Mesendoderm (in vitro differentiated cells): ENCODE data around the gene FARP2.
"Not testable (repeated sequence)": the region's sequence is repeated elsewhere in the genome, so short reads cannot be mapped to it uniquely, and the experiment has no call there.

Source experiments
- DNase-seq: peaks from one replicate; pipeline ENCODE4 v3.0.0; 2013
- H2AK5ac ChIP-seq: 2 replicates; pipeline ENCODE4 v1.6.1; 2013; ENCODE audit warnings: low read length, inconsistent platforms
- H2BK120ac ChIP-seq: 2 replicates; pipeline ENCODE4 v1.6.1; 2013; ENCODE audit warnings: low read depth, mild to moderate bottlenecking, low read length, moderate library complexity, mixed read lengths
- H2BK15ac ChIP-seq: replicated peaks from 2 replicates; pipeline ENCODE4 v1.6.1; 2013; ENCODE audit warnings: low read depth, mild to moderate bottlenecking, moderate library complexity
- H2BK5ac ChIP-seq: 2 replicates; pipeline ENCODE4 v1.6.1; 2013; ENCODE audit warnings: low read length, inconsistent platforms
- H3K18ac ChIP-seq: 2 replicates; pipeline ENCODE4 v1.6.1; 2013; ENCODE audit warnings: mild to moderate bottlenecking, low read length, mixed read lengths
- H3K23ac ChIP-seq: one replicate; pipeline ENCODE4 v1.6.1; 2013; ENCODE audit warnings: low read length
- H3K27ac ChIP-seq: 2 replicates; pipeline ENCODE4 v1.5.1; 2013; ENCODE audit warnings: low read depth, mild to moderate bottlenecking, inconsistent platforms, low read length, moderate library complexity
- H3K27me3 ChIP-seq: 2 replicates; pipeline ENCODE4 v1.6.1; 2013; ENCODE audit warnings: low read length, control low read depth, mild to moderate bottlenecking, inconsistent platforms; ENCODE audit not compliant: insufficient read depth, poor library complexity
- H3K36me3 ChIP-seq: 2 replicates; pipeline ENCODE4 v1.6.1; 2013; ENCODE audit warnings: low read length, inconsistent platforms; ENCODE audit not compliant: control insufficient read depth, insufficient read depth
- H3K4ac ChIP-seq: one replicate; pipeline ENCODE4 v1.6.1; 2013; ENCODE audit warnings: low read depth, mild to moderate bottlenecking, low read length, moderate library complexity
- H3K4me1 ChIP-seq: 2 replicates; pipeline ENCODE4 v1.6.1; 2013; ENCODE audit warnings: low read depth, low read length, inconsistent platforms; ENCODE audit not compliant: control insufficient read depth
- H3K4me2 ChIP-seq: 2 replicates; pipeline ENCODE4 v1.6.1; 2013; ENCODE audit warnings: low read length
- H3K4me3 ChIP-seq: 2 replicates; pipeline ENCODE4 v1.5.1; 2013; ENCODE audit warnings: mild to moderate bottlenecking, low read length
- H3K56ac ChIP-seq: one replicate; pipeline ENCODE4 v1.6.1; 2013; ENCODE audit warnings: low read length
- H3K79me1 ChIP-seq: 2 replicates; pipeline ENCODE4 v1.6.1; 2013; ENCODE audit warnings: low read length, inconsistent platforms
- H3K79me2 ChIP-seq: 2 replicates; pipeline ENCODE4 v1.6.1; 2013; ENCODE audit warnings: mild to moderate bottlenecking, low read length; ENCODE audit not compliant: control insufficient read depth, insufficient read depth
- H3K9ac ChIP-seq: 2 replicates; pipeline ENCODE4 v1.6.1; 2013; ENCODE audit warnings: low read length, inconsistent platforms
- H4K5ac ChIP-seq: one replicate; pipeline ENCODE4 v1.6.1; 2013; ENCODE audit warnings: low read length
- H4K8ac ChIP-seq: one replicate; pipeline ENCODE4 v1.6.1; 2013; ENCODE audit warnings: low read depth, mild to moderate bottlenecking, control low read depth, low read length, moderate library complexity
- WGBS: extraction: QIAGEN DNeasy Blood & Tissue Kit; methylation state at CpG from one replicate; pipeline ENCODE4 v1.1.7; 2013; ENCODE audit warnings: low lambda C conversion rate, missing lambda C conversion rate; ENCODE audit not compliant: insufficient coverage; ENCODE audit errors: extremely low coverage; 5-methylcytosine and 5-hydroxymethylcytosine counted together

Gene FARP2

DNA sequence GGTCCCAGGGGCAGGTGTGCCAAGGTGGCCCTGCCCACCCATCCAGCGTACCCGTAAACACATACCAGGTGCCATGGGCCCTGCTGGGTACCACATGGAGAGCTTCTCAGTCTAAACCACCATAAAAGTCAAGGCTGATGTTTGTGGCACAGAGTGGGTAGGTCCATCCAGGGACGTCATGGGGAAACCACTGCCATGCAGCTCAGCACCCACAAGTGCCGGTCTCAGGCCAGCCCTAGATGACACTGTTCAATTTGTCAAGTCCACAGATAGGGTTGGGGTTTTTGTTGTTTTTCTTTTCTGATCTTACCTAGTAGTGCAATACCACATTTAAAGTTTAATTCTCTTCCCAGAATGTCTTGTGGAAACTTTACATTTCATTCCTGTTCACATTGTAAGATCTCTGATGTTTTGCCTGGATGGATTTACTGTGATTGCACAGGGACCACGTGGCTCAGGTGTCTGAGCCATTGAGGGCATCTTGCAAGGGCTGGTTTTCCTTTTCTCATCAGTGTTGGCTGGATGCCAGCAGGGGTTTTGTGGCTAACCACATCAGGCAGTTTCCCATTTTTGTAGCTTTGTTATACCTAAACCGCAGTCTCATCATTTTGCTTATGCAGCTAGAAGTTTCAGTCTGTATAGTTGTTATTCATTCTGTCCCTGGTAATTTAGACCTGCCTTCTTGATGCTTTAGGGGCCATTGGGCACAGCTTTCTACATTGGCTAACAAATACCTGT lies 87.6 kb downstream of the FARP2 start:
- H3K4ac ChIP-seq, result no peak overlapping the region
- no peak for DNase-seq
- H2AK5ac ChIP-seq, result no peak overlapping the region
- H2BK120ac ChIP-seq, result no peak overlapping the region
- no peaks in the 10 kb centered on the region for H3K27me3 ChIP-seq
- no peak overlapping the region for H3K56ac ChIP-seq
- no peak overlapping the region for H3K4me2 ChIP-seq
- no peaks in the 10 kb centered on the region for H3K36me3 ChIP-seq
- H3K79me2 ChIP-seq, result no peaks in the 10 kb centered on the region
- H3K23ac ChIP-seq, result no peak overlapping the region
- no peak overlapping the region for H2BK5ac ChIP-seq
- no peak overlapping the region for H3K18ac ChIP-seq
- no peaks in the 10 kb centered on the region for H3K79me1 ChIP-seq
- no peak overlapping the region for H3K9ac ChIP-seq
- no peak overlapping the region for H3K27ac ChIP-seq
- WGBS, result no CpG with 5 or more reads among the region's 6 CpGs
- H2BK15ac ChIP-seq, result no peak overlapping the region
- no peak overlapping the region for H4K8ac ChIP-seq
- H4K5ac ChIP-seq, result no peak overlapping the region
- no peak overlapping the region for H3K4me3 ChIP-seq
- no peaks in the 10 kb centered on the region for H3K4me1 ChIP-seq

DNA sequence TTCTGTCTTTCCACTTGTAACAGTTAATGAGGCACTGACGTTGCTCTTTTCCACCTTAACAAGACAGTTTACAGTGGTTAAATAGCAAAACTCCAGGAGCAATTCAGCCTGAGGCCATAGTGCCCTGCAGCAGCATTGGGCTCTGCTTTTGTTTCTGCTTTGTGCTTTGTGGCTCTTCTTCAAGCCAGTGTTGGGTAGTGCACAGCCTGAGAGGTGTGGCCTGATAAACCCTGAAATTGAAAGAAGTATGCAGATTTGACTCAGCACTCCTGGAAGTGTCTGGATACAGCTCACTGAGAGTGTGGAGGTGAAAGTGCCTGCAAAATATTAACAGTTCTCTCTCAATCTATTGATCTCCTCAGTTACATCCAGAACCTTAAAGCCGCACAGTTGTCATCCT lies 89.3 kb downstream of the FARP2 start:
- Histone ChIP-seq H3K18ac (no peak overlapping the region), H3K4me1 (no peaks in the 10 kb centered on the region), H3K56ac (no peak overlapping the region), H3K79me2 (no peaks in the 10 kb centered on the region), H3K27ac (no peak overlapping the region), H2AK5ac (no peak overlapping the region), H2BK15ac (no peak overlapping the region), H3K9ac (no peak overlapping the region), H3K4me3 (no peak overlapping the region), H2BK120ac (no peak overlapping the region), H3K4ac (no peak overlapping the region), H2BK5ac (no peak overlapping the region), H3K79me1 (no peaks in the 10 kb centered on the region), H3K23ac (no peak overlapping the region), H3K36me3 (no peaks in the 10 kb centered on the region), H4K5ac (no peak overlapping the region), H3K27me3 (no peaks in the 10 kb centered on the region), H3K4me2 (no peak overlapping the region), H4K8ac (no peak overlapping the region)
- WGBS, result no CpG with 5 or more reads among the region's 2 CpGs
- DNase-seq, result no peak

- H3K4me3 ChIP-seq, H3K4ac ChIP-seq, H4K5ac ChIP-seq, H3K27me3 ChIP-seq, H4K8ac ChIP-seq, H3K9ac ChIP-seq, H3K36me3 ChIP-seq, H3K4me2 ChIP-seq, H2AK5ac ChIP-seq, H3K4me1 ChIP-seq, H3K79me1 ChIP-seq, H2BK5ac ChIP-seq, H3K27ac ChIP-seq, H2BK120ac ChIP-seq, H3K56ac ChIP-seq, H3K18ac ChIP-seq, H3K23ac ChIP-seq, DNase-seq, H2BK15ac ChIP-seq, H3K79me2 ChIP-seq: not testable (repeated sequence)
- no CpG with 5 or more reads among the region's 7 CpGs for WGBS
Observed at GRCh38 chr2:241450092-241450491, 94.0 kb downstream of the FARP2 start.

DNA sequence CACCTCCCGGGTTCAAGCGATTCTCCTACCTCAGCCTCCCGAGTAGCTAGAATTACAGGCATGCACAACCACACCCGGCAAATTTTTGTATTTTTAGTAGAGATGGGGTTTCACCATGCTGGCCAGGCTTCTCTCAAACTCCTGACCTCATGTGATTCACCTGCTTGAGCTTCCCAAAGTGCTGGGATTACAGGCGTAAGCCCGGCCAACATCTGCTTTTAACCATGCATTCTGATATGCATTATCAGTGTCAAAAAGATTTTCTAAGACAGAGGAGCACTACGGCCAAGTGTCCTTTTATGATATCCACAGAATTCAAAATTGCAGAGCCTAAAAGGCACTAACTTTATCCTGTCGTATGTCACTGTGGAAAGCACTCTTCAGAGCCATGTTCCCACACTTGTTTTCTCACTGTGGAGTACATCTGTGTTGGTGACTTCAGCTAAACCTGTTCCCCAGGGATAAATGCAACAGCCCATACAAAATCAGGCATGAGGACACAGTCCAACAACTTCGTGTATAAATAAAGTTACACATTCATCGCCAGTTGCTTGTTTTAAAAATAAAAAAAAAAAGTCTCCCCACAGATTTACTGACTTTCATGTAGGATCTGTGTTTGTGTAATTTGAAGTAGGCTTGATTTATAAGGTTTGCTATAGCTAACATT lies 95.9 kb downstream of the FARP2 start:
- no peak overlapping the region for H2BK5ac ChIP-seq
- no peak overlapping the region for H3K4ac ChIP-seq
- H3K18ac ChIP-seq, result no peak overlapping the region
- H3K27ac ChIP-seq, result no peak overlapping the region
- no peak overlapping the region for H3K56ac ChIP-seq
- no peak overlapping the region for H3K4me2 ChIP-seq
- H3K36me3 ChIP-seq, result no peaks in the 10 kb centered on the region
- no peaks in the 10 kb centered on the region for H3K79me1 ChIP-seq
- WGBS, result no CpG with 5 or more reads among the region's 10 CpGs
- no peak overlapping the region for H3K4me3 ChIP-seq
- no peak overlapping the region for H2BK120ac ChIP-seq
- H3K4me1 ChIP-seq, result no peaks in the 10 kb centered on the region
- H3K79me2 ChIP-seq, result no peaks in the 10 kb centered on the region
- H4K8ac ChIP-seq, result no peak overlapping the region
- no peaks in the 10 kb centered on the region for H3K27me3 ChIP-seq
- H2AK5ac ChIP-seq, result no peak overlapping the region
- no peak overlapping the region for H3K23ac ChIP-seq
- H4K5ac ChIP-seq, result no peak overlapping the region
- H3K9ac ChIP-seq, result no peak overlapping the region
- no peak for DNase-seq
- H2BK15ac ChIP-seq, result no peak overlapping the region

DNA sequence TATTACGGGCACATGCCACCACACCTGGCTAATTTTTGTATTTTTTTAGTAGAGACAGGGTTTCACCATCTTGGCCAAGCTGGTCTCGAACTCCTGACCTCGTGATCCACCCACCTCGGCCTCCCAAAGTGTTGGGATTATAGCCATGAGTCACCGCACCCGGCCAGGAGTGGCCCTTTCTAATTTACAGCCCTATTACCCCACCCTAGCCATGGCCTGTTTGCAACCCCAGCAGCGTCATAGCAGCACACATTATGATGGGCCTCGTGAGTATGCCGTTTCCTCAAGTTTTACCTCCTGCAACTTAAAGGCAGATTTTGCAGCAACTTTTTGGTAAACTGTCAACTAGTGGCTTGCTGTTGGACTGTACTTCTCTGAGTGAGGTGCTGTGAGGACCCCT lies 97.8 kb downstream of the FARP2 start:
- H3K36me3 ChIP-seq, H2BK15ac ChIP-seq, H3K23ac ChIP-seq, H3K4me3 ChIP-seq, H4K5ac ChIP-seq, DNase-seq, H2BK120ac ChIP-seq, H3K4me1 ChIP-seq, H3K18ac ChIP-seq, H3K4me2 ChIP-seq, H3K4ac ChIP-seq, H4K8ac ChIP-seq, H2BK5ac ChIP-seq, H3K27me3 ChIP-seq, H3K79me1 ChIP-seq, H3K79me2 ChIP-seq, H3K27ac ChIP-seq, H2AK5ac ChIP-seq, H3K9ac ChIP-seq, H3K56ac ChIP-seq: not testable (repeated sequence)
- no CpG with 5 or more reads among the region's 9 CpGs for WGBS
